Thyroid gland (tissue), 4 donors: ENCODE results near the gene MOB3A. TPM values are rescaled to one million over a fixed set of nuclear protein-coding genes. Genes with fewer than 3 reads are reported as not detected.

Source experiments
- DNase-seq, 2 donors: peaks; one replicate each; pipeline ENCODE4 v3.0.0-alpha.2; 2019
- H3K27ac ChIP-seq, 3 donors: fragments of 200-600 bp; sonication (generic); 1 replicate in 2 of 3; 2 replicates in 1 of 3; pipeline ENCODE4 v1.5.1; 2016 to 2019; ENCODE audit warnings: mild to moderate bottlenecking in 1 of 3, moderate library complexity in 1 of 3
- H3K27me3 ChIP-seq: fragments of 200-600 bp; sonication (generic); one replicate; pipeline ENCODE4 v1.5.1; 2019
- H3K36me3 ChIP-seq, 2 donors: fragments of 200-600 bp; sonication (generic); one replicate each; pipeline ENCODE4 v1.5.1; 2016 to 2019
- H3K4me1 ChIP-seq, 2 donors: fragments of 200-600 bp; sonication (generic); one replicate each; pipeline ENCODE4 v1.5.1; 2017 to 2019
- H3K4me3 ChIP-seq, 3 donors: fragments of 200-600 bp; sonication (generic); replicated peaks in 1 of 3; 1 replicate in 2 of 3; 2 replicates in 1 of 3; pipeline ENCODE4 v1.5.1; 2016; ENCODE audit warnings: mild to moderate bottlenecking in 1 of 3
- H3K9me3 ChIP-seq: fragments of 200-600 bp; sonication (generic); one replicate; pipeline ENCODE4 v1.5.1; 2017
- CTCF ChIP-seq, 6 experiments: fragments of 200-600 bp in 3 of 6; fragments of 450-650 bp in 3 of 6; sonication (generic) in 3 of 6; IDR thresholded peaks; one replicate each; pipeline ENCODE4 v1.5.1; 2016 to 2019; ENCODE audit warnings: antibody characterized with exemption in 6 of 6, mild to moderate bottlenecking in 2 of 6, inconsistent platforms in 1 of 6, moderate library complexity in 1 of 6
- POLR2A ChIP-seq, 2 donors: fragments of 450-650 bp; IDR thresholded peaks; one replicate each; pipeline ENCODE4 v1.6.1; 2017; ENCODE audit warnings: antibody characterized with exemption in 2 of 2, mild to moderate bottlenecking in 2 of 2, moderate library complexity in 1 of 2
- WGBS, 2 donors: methylation state at CpG; one replicate each; pipeline ENCODE4 v1.1.5; 2017; 5-methylcytosine and 5-hydroxymethylcytosine counted together
- intact Hi-C: fragments of 100-400 bp; cut with DNase I; formaldehyde crosslinking; loops from one replicate; pipeline ENCODE4 v1.15.1; 2023
- total RNA-seq, 4 donors: library from RNA; depleted of rRNA; stranded (reverse); fragments of >200 nt; gene quantifications; one replicate each; pipeline ENCODE4 v1.2.3, GENCODE V29; 2016

The MOB3A gene
- total RNA-seq, 4 donors from 2014 or later = 18.5 to 40.4 (median 26.6) TPM

DNA sequence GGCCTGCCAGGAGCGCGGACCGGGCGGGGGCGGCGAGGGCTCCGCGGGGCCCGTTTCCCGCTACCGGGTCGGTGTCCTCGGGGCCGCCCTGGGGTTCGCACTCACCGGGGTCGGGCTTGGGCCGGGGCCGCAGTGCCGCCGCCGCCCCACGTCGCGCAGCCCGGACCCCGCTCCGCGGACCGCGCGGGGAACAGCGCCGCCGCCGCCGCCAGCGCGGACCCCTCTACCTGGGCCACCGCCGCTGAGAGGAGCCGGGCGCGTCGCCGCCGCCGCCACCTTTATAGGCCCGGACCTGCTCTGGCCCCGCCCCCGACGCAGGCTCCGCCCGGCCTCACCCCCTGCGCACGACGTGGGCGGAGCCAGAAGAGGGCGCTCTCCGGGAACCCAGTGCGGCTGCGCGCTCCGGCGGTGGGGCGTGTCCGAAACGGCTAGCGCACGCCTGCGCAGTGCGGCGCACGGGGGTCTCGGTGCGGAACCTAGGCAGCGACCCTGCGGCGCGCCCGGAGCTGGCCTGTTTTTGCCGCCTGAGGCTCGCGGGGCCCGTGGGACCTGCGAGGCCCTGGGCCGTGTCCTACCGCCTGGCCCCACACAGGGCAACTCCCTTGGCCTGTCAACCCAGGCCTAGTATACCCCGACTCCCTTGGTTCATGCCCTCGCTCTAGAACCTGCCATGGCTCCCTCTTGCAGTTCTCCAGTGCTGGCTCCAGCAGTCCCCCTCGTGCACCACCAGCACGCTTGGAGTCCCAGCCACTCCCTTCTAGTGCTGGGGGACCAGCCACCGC is 44.9 kb downstream of the MOB3A start, which contains the start of gene MKNK2:
MKNK2 (minus strand) TSS at position 254 of the 782 bp plus-strand sequence. CDS start 393 bp downstream, outside the sequence.
- DNase-seq = peak; percentile 88 to 91
- intact Hi-C loops = no loop called here
- H3K27me3 ChIP-seq = no peaks in the 10 kb centered on the region
- H3K27ac ChIP-seq = peak within 1 kb of the TSS; percentile 95 to 100 (median 96)
- TF ChIP-seq POLR2A (IDR thresholded peaks at IDR 0.05) = peak; percentile 99 to 100
- peak in 3 of 6 experiments; percentile 33 to 46 (median 40) for TF ChIP-seq CTCF (IDR thresholded peaks at IDR 0.05)
- WGBS, 2 donors = 38 to 41% methylated on average over 4 to 5 of the region's 93 CpGs
- peaks cover 51 to 73% of the 10 kb centered on the region in 2 donors for H3K4me1 ChIP-seq
- no peaks in the 10 kb centered on the region for H3K9me3 ChIP-seq
- H3K36me3 ChIP-seq = peaks cover 5 to 16% of the 10 kb centered on the region in 2 donors
- peak within 1 kb of the TSS; percentile 76 to 98 (median 98) for H3K4me3 ChIP-seq

GRCh38 chr19:2050349-2050990 is 45.7 kb downstream of the MOB3A start:
- Histone ChIP-seq H3K27ac (peak overlapping the region; percentile 95 to 100 (median 96)), H3K36me3 (peaks cover 12 to 23% of the 10 kb centered on the region in 2 donors), H3K4me3 (peak overlapping the region; percentile 76 to 98 (median 98)), H3K4me1 (peaks cover 49 to 73% of the 10 kb centered on the region in 2 donors), H3K9me3 (no peaks in the 10 kb centered on the region), H3K27me3 (no peaks in the 10 kb centered on the region)
- intact Hi-C loops = no loop called here
- TF ChIP-seq POLR2A (IDR thresholded peaks at IDR 0.05) = no peak
- TF ChIP-seq CTCF (IDR thresholded peaks at IDR 0.05) = no peak
- 0% methylated on average over 1 of the region's 49 CpGs; no CpG with 5 or more reads in 1 of the 2 donors for WGBS, 2 donors
- peak in 1 of 2 donors; percentile 30 for DNase-seq

DNA sequence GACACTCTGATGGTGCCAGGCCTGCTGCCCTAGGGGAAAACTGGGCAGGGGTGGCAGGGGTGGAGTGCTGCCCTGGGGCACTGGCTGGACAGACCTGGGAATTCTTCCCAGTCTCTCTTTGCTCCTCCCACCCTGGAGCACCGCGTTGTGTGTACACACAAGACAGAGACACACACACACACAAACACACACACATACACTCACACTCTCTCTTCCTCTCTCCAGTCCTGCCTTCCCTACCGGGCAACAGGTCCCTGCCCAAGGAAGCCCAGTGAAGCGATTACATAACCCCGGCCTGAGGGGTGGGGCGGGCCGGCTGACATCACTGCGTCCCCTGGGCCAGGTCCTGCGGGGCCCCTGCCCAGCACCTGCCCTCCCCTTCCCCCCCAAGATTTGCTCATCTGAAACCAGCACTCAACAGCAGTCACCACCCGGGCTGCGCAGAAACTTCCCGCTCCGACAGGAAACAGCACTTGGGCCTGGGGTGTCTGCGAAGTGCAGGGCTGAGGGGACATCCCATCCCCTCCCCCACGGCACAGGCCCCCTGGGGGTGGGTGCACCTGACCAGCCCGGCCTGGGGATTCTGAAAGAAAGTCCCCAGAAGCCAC is 46.3 kb downstream of the MOB3A start:
- intact Hi-C loops = no loop called here
- WGBS, 2 donors = 0% methylated on average over 5 to 9 of the region's 16 CpGs
- Histone ChIP-seq H3K4me3 (peak overlapping the region; percentile 76 to 98 (median 98)), H3K9me3 (no peaks in the 10 kb centered on the region), H3K27me3 (no peaks in the 10 kb centered on the region), H3K27ac (peak overlapping the region; percentile 95 to 100 (median 96)), H3K4me1 (peaks cover 52 to 74% of the 10 kb centered on the region in 2 donors), H3K36me3 (peaks cover 19 to 24% of the 10 kb centered on the region in 2 donors)
- TF ChIP-seq CTCF (IDR thresholded peaks at IDR 0.05) = no peak
- TF ChIP-seq POLR2A (IDR thresholded peaks at IDR 0.05) = peak; percentile 87 to 91
- DNase-seq = peak; percentile 95 to 97

GRCh38 chr19:2048959-2049740 is 47.0 kb downstream of the MOB3A start:
- DNase-seq = peak; percentile 92 to 93
- Histone ChIP-seq H3K36me3 (peaks cover 19 to 24% of the 10 kb centered on the region in 2 donors), H3K4me3 (peak overlapping the region in 1 of 3 donors; percentile 76), H3K27me3 (no peaks in the 10 kb centered on the region), H3K9me3 (no peaks in the 10 kb centered on the region), H3K4me1 (peaks cover 54 to 74% of the 10 kb centered on the region in 2 donors), H3K27ac (peak overlapping the region; percentile 95 to 100 (median 96))
- intact Hi-C loops = no loop called here
- WGBS, 2 donors = 14 to 16% methylated on average over 5 to 10 of the region's 27 CpGs
- no peak for TF ChIP-seq POLR2A (IDR thresholded peaks at IDR 0.05)
- TF ChIP-seq CTCF (IDR thresholded peaks at IDR 0.05) = no peak
